Activated B cell treated with CpG ODN at 0.5 μM for 24 hours (primary cell): Measurements from ENCODE around the gene CABLES1. TPM values are rescaled to one million over a fixed set of nuclear protein-coding genes. Genes with fewer than 3 reads are reported as not detected.

Experiments
- ATAC-seq: fragments of 200-7000 bp; cut with Tn5 transposase; one replicate; pipeline ENCODE4 v1.10.0; 2021; ENCODE audit warnings: low read depth, mild to moderate bottlenecking, moderate library complexity
- CTCF ChIA-PET: fragments of 350-600 bp; sonication (Branson Sonifier 250); formaldehyde crosslinking; loops from one replicate; lab custom pipeline; 2021; ENCODE audit warnings: antibody characterized with exemption; lab: Charles Lee
- POLR2A ChIA-PET: fragments of 350-600 bp; sonication (Branson Sonifier 250); formaldehyde crosslinking; loops from one replicate; lab custom pipeline; 2021; ENCODE audit warnings: antibody characterized with exemption; lab: Charles Lee
- DNase-seq: peaks from one replicate; pipeline ENCODE4 v3.0.0; 2022
- H3K27ac Mint-ChIP-seq: one replicate; pipeline ENCODE4 v1.8.0; 2020; ENCODE audit warnings: mixed read lengths
- H3K27me3 Mint-ChIP-seq: one replicate; pipeline ENCODE4 v1.8.0; 2021; ENCODE audit warnings: mixed read lengths
- H3K36me3 Mint-ChIP-seq: one replicate; pipeline ENCODE4 v1.8.0; 2021; ENCODE audit warnings: low read depth, mixed read lengths
- H3K4me1 Mint-ChIP-seq: one replicate; pipeline ENCODE4 v1.8.0; 2021; ENCODE audit warnings: mixed read lengths
- H3K4me3 Mint-ChIP-seq: one replicate; pipeline ENCODE4 v1.8.0; 2020; ENCODE audit warnings: mild to moderate bottlenecking, mixed read lengths
- H3K9me3 Mint-ChIP-seq: one replicate; pipeline ENCODE4 v1.8.0; 2020; ENCODE audit warnings: mixed read lengths
- intact Hi-C: fragments of 100-400 bp; cut with micrococcal nuclease; formaldehyde crosslinking; loops from one replicate; pipeline ENCODE4 v1.15.1; 2024
- total RNA-seq: library from RNA; stranded (reverse); gene quantifications from 2 replicates; pipeline ENCODE4 v1.2.3, GENCODE V29; 2022
- TF ChIP-seq, protein P1 (sequence below): fragments of 200-600 bp; IDR thresholded peaks from one replicate; pipeline ENCODE4 v1.8.0; 2022; ENCODE audit warnings: antibody characterized with exemption, mild to moderate bottlenecking

CABLES1 gene
- total RNA-seq, 1 donor from 2014 or later = 32.3 TPM

- ChIA-PET CTCF (no interaction called here), POLR2A (no interaction called here)
- TF ChIP-seq, protein P1, sequence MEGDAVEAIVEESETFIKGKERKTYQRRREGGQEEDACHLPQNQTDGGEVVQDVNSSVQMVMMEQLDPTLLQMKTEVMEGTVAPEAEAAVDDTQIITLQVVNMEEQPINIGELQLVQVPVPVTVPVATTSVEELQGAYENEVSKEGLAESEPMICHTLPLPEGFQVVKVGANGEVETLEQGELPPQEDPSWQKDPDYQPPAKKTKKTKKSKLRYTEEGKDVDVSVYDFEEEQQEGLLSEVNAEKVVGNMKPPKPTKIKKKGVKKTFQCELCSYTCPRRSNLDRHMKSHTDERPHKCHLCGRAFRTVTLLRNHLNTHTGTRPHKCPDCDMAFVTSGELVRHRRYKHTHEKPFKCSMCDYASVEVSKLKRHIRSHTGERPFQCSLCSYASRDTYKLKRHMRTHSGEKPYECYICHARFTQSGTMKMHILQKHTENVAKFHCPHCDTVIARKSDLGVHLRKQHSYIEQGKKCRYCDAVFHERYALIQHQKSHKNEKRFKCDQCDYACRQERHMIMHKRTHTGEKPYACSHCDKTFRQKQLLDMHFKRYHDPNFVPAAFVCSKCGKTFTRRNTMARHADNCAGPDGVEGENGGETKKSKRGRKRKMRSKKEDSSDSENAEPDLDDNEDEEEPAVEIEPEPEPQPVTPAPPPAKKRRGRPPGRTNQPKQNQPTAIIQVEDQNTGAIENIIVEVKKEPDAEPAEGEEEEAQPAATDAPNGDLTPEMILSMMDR = no peak
- intact Hi-C loops = no loop called here
- no peak for DNase-seq
- no peak for ATAC-seq
- peaks cover 11% of the 10 kb centered on the region for H3K27me3 Mint-ChIP-seq
- H3K36me3 Mint-ChIP-seq = no peaks in the 10 kb centered on the region
- H3K4me3 Mint-ChIP-seq = no peak overlapping the region
- peaks cover 1% of the 10 kb centered on the region for H3K4me1 Mint-ChIP-seq
- no peak overlapping the region for H3K27ac Mint-ChIP-seq
- peaks cover 3% of the 10 kb centered on the region for H3K9me3 Mint-ChIP-seq
Observed at GRCh38 chr18:23210526-23210925, 75.2 kb downstream of the CABLES1 start.

DNA sequence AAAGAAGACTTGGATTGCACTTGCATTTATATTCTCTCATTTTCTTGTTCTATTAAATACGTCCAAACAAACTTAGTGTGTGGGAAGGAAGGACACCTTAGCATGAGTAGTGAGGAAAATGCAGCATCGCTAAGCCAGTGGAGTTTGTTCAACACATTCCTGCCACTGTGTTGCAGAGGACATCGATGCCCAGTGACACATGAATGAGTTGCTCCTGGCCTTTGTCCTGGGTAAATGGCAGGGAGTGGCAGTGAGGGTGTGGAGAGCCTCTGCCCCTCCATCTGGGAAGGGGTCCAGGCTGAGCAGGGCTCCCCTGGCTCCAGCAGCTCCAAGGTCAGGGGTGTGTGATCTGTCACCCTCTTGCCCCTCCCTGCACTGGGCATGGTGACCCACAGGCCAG is 75.9 kb downstream of the CABLES1 start:
- H3K36me3 Mint-ChIP-seq = no peaks in the 10 kb centered on the region
- TF ChIP-seq, protein P1 = no peak
- intact Hi-C loops = no loop called here
- H3K4me1 Mint-ChIP-seq = no peaks in the 10 kb centered on the region
- peaks cover 3% of the 10 kb centered on the region for H3K9me3 Mint-ChIP-seq
- CTCF ChIA-PET = no interaction called here
- H3K27me3 Mint-ChIP-seq = peaks cover 11% of the 10 kb centered on the region
- ATAC-seq (no peak), DNase-seq (no peak)
- H3K27ac Mint-ChIP-seq = no peak overlapping the region
- no peak overlapping the region for H3K4me3 Mint-ChIP-seq
- POLR2A ChIA-PET = no interaction called here

DNA sequence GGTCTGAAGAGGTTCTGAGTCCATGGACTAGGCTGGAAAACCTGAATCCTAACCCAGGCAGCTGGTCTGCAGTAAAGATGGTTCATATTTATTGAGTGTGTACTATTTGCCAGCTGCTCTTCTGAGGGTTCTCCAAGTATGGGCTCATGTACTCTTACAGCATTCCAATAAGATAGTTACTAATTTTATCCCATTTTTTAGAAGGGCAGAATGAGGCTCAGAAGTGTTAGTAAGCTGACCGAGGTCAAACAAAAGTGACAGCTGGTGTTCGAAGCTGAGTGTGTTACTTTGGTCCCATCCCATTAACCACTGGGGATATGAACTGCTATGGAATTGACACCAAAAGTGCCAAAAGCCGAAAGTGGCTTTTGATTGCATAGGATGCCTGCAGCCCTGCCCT is 76.9 kb downstream of the CABLES1 start:
- Mint-ChIP-seq H3K27ac (no peak overlapping the region), H3K9me3 (peaks cover 3% of the 10 kb centered on the region), H3K27me3 (peaks cover 8% of the 10 kb centered on the region), H3K36me3 (no peaks in the 10 kb centered on the region), H3K4me1 (no peaks in the 10 kb centered on the region), H3K4me3 (no peak overlapping the region)
- TF ChIP-seq, protein P1 = no peak
- intact Hi-C loops = no loop called here
- CTCF ChIA-PET = no interaction called here
- POLR2A ChIA-PET = no interaction called here
- DNase-seq (no peak), ATAC-seq (no peak)

- POLR2A ChIA-PET = interaction anchor here (1.0 kb wide), 1 partner anchor 11 kb away, joined by 3 read pairs; no protein-coding TSS in a partner anchor
- TF ChIP-seq, protein P1 = no peak
- intact Hi-C loops = no loop called here
- Mint-ChIP-seq H3K9me3 (peaks cover 3% of the 10 kb centered on the region), H3K36me3 (no peaks in the 10 kb centered on the region), H3K4me3 (no peak overlapping the region), H3K4me1 (no peaks in the 10 kb centered on the region), H3K27ac (no peak overlapping the region), H3K27me3 (peaks cover 5% of the 10 kb centered on the region)
- CTCF ChIA-PET = no interaction called here
- ATAC-seq = no peak
- no peak for DNase-seq
Observed at GRCh38 chr18:23213200-23213599, 77.9 kb downstream of the CABLES1 start.

GRCh38 chr18:23217781-23218180 is 82.5 kb downstream of the CABLES1 start:
- H3K4me1 Mint-ChIP-seq = no peaks in the 10 kb centered on the region
- no peak overlapping the region for H3K4me3 Mint-ChIP-seq
- CTCF ChIA-PET = no interaction called here
- H3K36me3 Mint-ChIP-seq = no peaks in the 10 kb centered on the region
- H3K27ac Mint-ChIP-seq = no peak overlapping the region
- no peak for DNase-seq
- no peak for ATAC-seq
- TF ChIP-seq, protein P1 = no peak
- POLR2A ChIA-PET = interaction anchor here (0.8 kb wide), 1 partner anchor 32 kb away, joined by 3 read pairs; no protein-coding TSS in a partner anchor
- intact Hi-C loops = no loop called here
- H3K27me3 Mint-ChIP-seq = peaks cover 4% of the 10 kb centered on the region
- no peaks in the 10 kb centered on the region for H3K9me3 Mint-ChIP-seq
